B cell (primary cell): ENCODE data around the gene MAPK4. TPM values are rescaled to one million over a fixed set of nuclear protein-coding genes. Genes with fewer than 3 reads are reported as not detected.

Experiments used
- ATAC-seq: fragments of 200-7000 bp; cut with Tn5 transposase; one replicate; pipeline ENCODE4 v1.10.0; 2021; ENCODE audit warnings: low read depth, mild to moderate bottlenecking, moderate number of reproducible peaks, moderate library complexity
- CTCF ChIA-PET: fragments of 350-600 bp; sonication (Branson Sonifier 250); formaldehyde crosslinking; loops from one replicate; lab custom pipeline; 2021; ENCODE audit warnings: antibody characterized with exemption, inconsistent platforms; lab: Charles Lee
- POLR2A ChIA-PET: fragments of 350-600 bp; sonication (Branson Sonifier 250); formaldehyde crosslinking; loops from one replicate; lab custom pipeline; 2021; ENCODE audit warnings: antibody characterized with exemption; lab: Charles Lee
- DNase-seq: peaks from one replicate; pipeline ENCODE4 v3.0.0; 2013
- H2AFZ ChIP-seq: 2 replicates; pipeline ENCODE4 v1.6.1; 2012; ENCODE audit warnings: mild to moderate bottlenecking, low read depth, low read length; ENCODE audit not compliant: insufficient read depth, poor library complexity, severe bottlenecking
- H3K27ac ChIP-seq, 2 donors: 1 replicate in 1 of 2; 2 replicates in 1 of 2; pipeline ENCODE4 v1.5.1; 2012 to 2013; ENCODE audit warnings: low read length in 2 of 2, mild to moderate bottlenecking in 2 of 2, moderate library complexity in 1 of 2
- H3K27me3 ChIP-seq, 4 experiments: fragments of 200-600 bp in 1 of 4; sonication (generic) in 1 of 4; replicated peaks in 1 of 4; 1 replicate in 2 of 4; 2 replicates in 2 of 4; pipeline versions ENCODE4 v1.6.1 to v1.7.0; 2013 to 2016; ENCODE audit warnings: low read length in 3 of 4, mild to moderate bottlenecking in 2 of 4, mixed read lengths in 1 of 4, moderate library complexity in 1 of 4; ENCODE audit not compliant: insufficient read depth in 4 of 4, control insufficient read depth in 3 of 4; ENCODE audit errors: control extremely low read depth in 1 of 4
- H3K36me3 ChIP-seq, 2 experiments: replicated peaks in 1 of 2; 1 replicate in 1 of 2; 2 replicates in 1 of 2; pipeline versions ENCODE4 v1.6.1 to v1.7.1; 2013; ENCODE audit warnings: low read length in 1 of 2; ENCODE audit not compliant: insufficient read depth in 2 of 2, control insufficient read depth in 1 of 2; ENCODE audit errors: control extremely low read depth in 1 of 2, extremely low read depth in 1 of 2
- H3K4me1 ChIP-seq, 2 donors: fragments of 200-600 bp in 1 of 2; sonication (generic) in 1 of 2; 1 replicate in 1 of 2; 2 replicates in 1 of 2; pipeline versions ENCODE4 v1.5.1 to v1.6.1; 2013 to 2017; ENCODE audit warnings: low read length in 2 of 2; ENCODE audit not compliant: control insufficient read depth in 2 of 2, insufficient read depth in 2 of 2
- H3K4me2 ChIP-seq: replicated peaks from 2 replicates; pipeline ENCODE3; 2012; ENCODE audit warnings: mild to moderate bottlenecking, low read depth, low read length; ENCODE audit not compliant: poor library complexity, severe bottlenecking
- H3K4me3 ChIP-seq, 5 experiments: fragments of 200-600 bp in 1 of 5; sonication (generic) in 1 of 5; 1 replicate in 3 of 5; 2 replicates in 2 of 5; pipeline versions ENCODE4 v1.5.1 to v1.7.0; 2011 to 2016; ENCODE audit warnings: low read length in 4 of 5, mild to moderate bottlenecking in 4 of 5, low read depth in 2 of 5, control low read depth in 1 of 5, moderate library complexity in 1 of 5; ENCODE audit not compliant: insufficient read depth in 1 of 5; ENCODE audit errors: control extremely low read depth in 1 of 5, extremely low read depth in 1 of 5
- H3K79me2 ChIP-seq: fragments of 200-600 bp; sonication (generic); one replicate; pipeline ENCODE4 v1.6.0; 2016; ENCODE audit warnings: low read length; ENCODE audit not compliant: control insufficient read depth, insufficient read depth
- H3K9ac ChIP-seq: fragments of 200-600 bp; sonication (generic); 2 replicates; pipeline ENCODE4 v1.6.1; 2017; ENCODE audit warnings: mild to moderate bottlenecking, low read length, moderate library complexity
- H3K9me3 ChIP-seq, 3 donors: one replicate each; pipeline versions ENCODE4 v1.6.1 to v1.7.1; 2013; ENCODE audit warnings: low read length in 2 of 3; ENCODE audit not compliant: control insufficient read depth in 2 of 3, insufficient read depth in 1 of 3; ENCODE audit errors: control extremely low read depth in 1 of 3
- H4K20me1 ChIP-seq: 2 replicates; pipeline ENCODE4 v1.6.0; 2012; ENCODE audit warnings: mild to moderate bottlenecking, low read length; ENCODE audit not compliant: insufficient read depth, control insufficient read depth, poor library complexity, severe bottlenecking
- H3K27ac Mint-ChIP-seq: one replicate; pipeline ENCODE4 v1.8.0; 2021; ENCODE audit warnings: mixed read lengths
- H3K27me3 Mint-ChIP-seq: one replicate; pipeline ENCODE4 v1.8.0; 2021; ENCODE audit warnings: mixed read lengths
- H3K4me1 Mint-ChIP-seq: one replicate; pipeline ENCODE4 v1.8.0; 2021; ENCODE audit warnings: mixed read lengths
- H3K4me3 Mint-ChIP-seq: one replicate; pipeline ENCODE4 v1.8.0; 2021; ENCODE audit warnings: mixed read lengths
- H3K9me3 Mint-ChIP-seq: one replicate; pipeline ENCODE4 v1.8.0; 2022; ENCODE audit warnings: mixed read lengths; ENCODE audit not compliant: insufficient read depth
- EZH2 ChIP-seq: IDR thresholded peaks from 2 replicates; pipeline ENCODE4 v1.6.1; 2012; ENCODE audit warnings: borderline replicate concordance, low read depth, mild to moderate bottlenecking, moderate library complexity, low read length; ENCODE audit not compliant: insufficient read depth, poor library complexity, severe bottlenecking
- WGBS: methylation state at CpG from one replicate; pipeline ENCODE4 v1.1.5; 2013; ENCODE audit warnings: missing lambda C conversion rate; ENCODE audit not compliant: insufficient coverage; 5-methylcytosine and 5-hydroxymethylcytosine counted together
- intact Hi-C: fragments of 100-400 bp; cut with micrococcal nuclease; formaldehyde crosslinking; loops from one replicate; pipeline ENCODE4 v1.10.0; 2022
- polyA plus RNA-seq: library from polyadenylated mRNA; depleted of rRNA; stranded (reverse); fragments of >200 nt; gene quantifications from 2 replicates; pipeline ENCODE4 v1.2.3, GENCODE V29; 2012
- total RNA-seq, 2 donors: library from RNA; stranded (reverse); fragments of 120-200 nt in 1 of 2; gene quantifications; 1 replicate in 1 of 2; 2 replicates in 1 of 2; pipeline versions ENCODE4 v1.2.3 to v1.2.4, GENCODE V29; 2013 to 2022
- TF ChIP-seq, protein P1 (sequence below): fragments of 200-600 bp; IDR thresholded peaks from one replicate; pipeline ENCODE4 v1.8.0; 2022; ENCODE audit warnings: antibody characterized with exemption, mild to moderate bottlenecking

Gene MAPK4
- total and polyA plus RNA-seq, 2 donors (not counting 1 experiment from before 2014, with no cell fraction given): not detected

DNA sequence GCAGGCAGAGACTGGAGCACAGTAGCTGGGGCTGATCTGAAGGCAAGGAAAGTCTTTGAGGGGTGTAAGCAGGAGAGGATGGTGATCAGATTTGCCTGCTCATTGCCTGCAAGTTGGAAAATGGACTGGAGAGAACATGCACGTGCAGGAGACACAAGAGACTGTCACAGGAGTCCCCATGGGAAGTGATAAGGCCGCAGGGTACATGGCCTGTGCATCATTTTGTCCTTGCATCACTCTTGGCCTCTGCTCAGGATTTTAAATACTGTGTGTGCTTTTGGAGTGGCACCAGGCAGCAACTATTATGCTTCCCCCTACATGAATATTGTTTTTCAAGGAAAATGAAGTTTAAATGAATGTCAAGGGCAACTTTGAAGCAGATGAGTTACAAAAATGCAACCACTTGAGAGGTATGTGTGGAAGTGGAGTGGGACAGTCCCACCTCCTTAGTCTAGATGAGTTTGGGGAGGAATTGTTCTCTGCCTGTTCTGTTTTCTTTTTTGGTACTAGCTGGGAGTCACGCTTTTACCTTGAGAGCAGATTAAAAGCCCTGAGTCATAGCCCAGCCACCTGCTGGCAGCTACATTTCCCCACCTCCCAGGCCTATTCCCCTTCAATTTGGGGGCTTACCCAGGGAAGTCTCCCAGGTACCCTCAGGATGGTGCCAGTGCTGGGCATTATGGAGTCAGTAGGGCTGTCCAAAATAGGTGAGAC lies 19.3 kb downstream of the MAPK4 start:
- H3K9me3 ChIP-seq: peaks cover 0 to 13% (median 2%) of the 10 kb centered on the region in 3 donors
- Mint-ChIP-seq H3K4me1 (no peaks in the 10 kb centered on the region), H3K9me3 (peaks cover 4% of the 10 kb centered on the region), H3K27me3 (peaks cover 27% of the 10 kb centered on the region), H3K27ac (no peak overlapping the region), H3K4me3 (no peak overlapping the region)
- H4K20me1 ChIP-seq: no peaks in the 10 kb centered on the region
- no peaks in the 10 kb centered on the region for H3K4me1 ChIP-seq
- CTCF ChIA-PET: no interaction called here
- no peak overlapping the region for H3K4me3 ChIP-seq
- H3K27me3 ChIP-seq: peaks cover 0 to 11% (median 1%) of the 10 kb centered on the region in 4 experiments
- H3K27ac ChIP-seq: no peak overlapping the region
- intact Hi-C loops: no loop called here
- no peaks in the 10 kb centered on the region for H3K79me2 ChIP-seq
- no peak overlapping the region for H2AFZ ChIP-seq
- TF ChIP-seq, protein P1, sequence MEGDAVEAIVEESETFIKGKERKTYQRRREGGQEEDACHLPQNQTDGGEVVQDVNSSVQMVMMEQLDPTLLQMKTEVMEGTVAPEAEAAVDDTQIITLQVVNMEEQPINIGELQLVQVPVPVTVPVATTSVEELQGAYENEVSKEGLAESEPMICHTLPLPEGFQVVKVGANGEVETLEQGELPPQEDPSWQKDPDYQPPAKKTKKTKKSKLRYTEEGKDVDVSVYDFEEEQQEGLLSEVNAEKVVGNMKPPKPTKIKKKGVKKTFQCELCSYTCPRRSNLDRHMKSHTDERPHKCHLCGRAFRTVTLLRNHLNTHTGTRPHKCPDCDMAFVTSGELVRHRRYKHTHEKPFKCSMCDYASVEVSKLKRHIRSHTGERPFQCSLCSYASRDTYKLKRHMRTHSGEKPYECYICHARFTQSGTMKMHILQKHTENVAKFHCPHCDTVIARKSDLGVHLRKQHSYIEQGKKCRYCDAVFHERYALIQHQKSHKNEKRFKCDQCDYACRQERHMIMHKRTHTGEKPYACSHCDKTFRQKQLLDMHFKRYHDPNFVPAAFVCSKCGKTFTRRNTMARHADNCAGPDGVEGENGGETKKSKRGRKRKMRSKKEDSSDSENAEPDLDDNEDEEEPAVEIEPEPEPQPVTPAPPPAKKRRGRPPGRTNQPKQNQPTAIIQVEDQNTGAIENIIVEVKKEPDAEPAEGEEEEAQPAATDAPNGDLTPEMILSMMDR: no peak
- TF ChIP-seq EZH2: no peak
- H3K4me2 ChIP-seq: no peak overlapping the region
- DNase-seq (no peak), ATAC-seq (no peak)
- POLR2A ChIA-PET: no interaction called here
- H3K36me3 ChIP-seq: no peaks in the 10 kb centered on the region
- no peak overlapping the region for H3K9ac ChIP-seq
- 64% methylated on average over 2 of the region's 3 CpGs for WGBS

DNA sequence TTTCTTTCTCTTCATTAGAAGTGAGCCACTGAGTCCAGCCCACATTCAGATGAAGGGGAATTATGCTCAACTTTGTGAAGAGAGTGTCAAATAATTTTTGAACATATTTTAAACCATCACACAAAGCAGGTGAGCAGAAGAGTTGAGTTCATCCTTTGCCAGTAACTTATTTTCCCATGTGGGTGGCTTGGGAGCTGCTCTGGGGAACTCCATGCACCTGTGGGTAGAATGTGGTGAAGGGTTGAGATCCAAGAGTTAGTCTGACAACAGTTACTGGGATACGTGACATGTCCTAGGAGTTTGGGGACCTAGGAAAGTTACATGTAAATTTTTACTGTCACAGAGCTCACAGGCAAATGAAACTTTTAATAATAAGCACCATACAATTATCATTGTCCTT lies 21.6 kb downstream of the MAPK4 start:
- peaks cover 0 to 11% (median 1%) of the 10 kb centered on the region in 4 experiments for H3K27me3 ChIP-seq
- Mint-ChIP-seq H3K4me3 (no peak overlapping the region), H3K4me1 (no peaks in the 10 kb centered on the region), H3K9me3 (peaks cover 4% of the 10 kb centered on the region), H3K27me3 (peaks cover 22% of the 10 kb centered on the region), H3K27ac (no peak overlapping the region)
- H4K20me1 ChIP-seq: no peaks in the 10 kb centered on the region
- H3K4me1 ChIP-seq: no peaks in the 10 kb centered on the region
- H3K9ac ChIP-seq: no peak overlapping the region
- POLR2A ChIA-PET: no interaction called here
- intact Hi-C loops: no loop called here
- H3K36me3 ChIP-seq: no peaks in the 10 kb centered on the region
- TF ChIP-seq, protein P1: no peak
- no peak for TF ChIP-seq EZH2
- no peak overlapping the region for H3K4me3 ChIP-seq
- no peaks in the 10 kb centered on the region for H3K79me2 ChIP-seq
- H3K4me2 ChIP-seq: no peak overlapping the region
- no peak for ATAC-seq
- no peak overlapping the region for H2AFZ ChIP-seq
- peaks cover 0 to 13% (median 2%) of the 10 kb centered on the region in 3 donors for H3K9me3 ChIP-seq
- no CpG with 5 or more reads among the region's 1 CpG for WGBS
- DNase-seq: no peak
- CTCF ChIA-PET: no interaction called here
- H3K27ac ChIP-seq: no peak overlapping the region
